ENCODE data around the gene TM9SF4.

Gene TM9SF4

DNA sequence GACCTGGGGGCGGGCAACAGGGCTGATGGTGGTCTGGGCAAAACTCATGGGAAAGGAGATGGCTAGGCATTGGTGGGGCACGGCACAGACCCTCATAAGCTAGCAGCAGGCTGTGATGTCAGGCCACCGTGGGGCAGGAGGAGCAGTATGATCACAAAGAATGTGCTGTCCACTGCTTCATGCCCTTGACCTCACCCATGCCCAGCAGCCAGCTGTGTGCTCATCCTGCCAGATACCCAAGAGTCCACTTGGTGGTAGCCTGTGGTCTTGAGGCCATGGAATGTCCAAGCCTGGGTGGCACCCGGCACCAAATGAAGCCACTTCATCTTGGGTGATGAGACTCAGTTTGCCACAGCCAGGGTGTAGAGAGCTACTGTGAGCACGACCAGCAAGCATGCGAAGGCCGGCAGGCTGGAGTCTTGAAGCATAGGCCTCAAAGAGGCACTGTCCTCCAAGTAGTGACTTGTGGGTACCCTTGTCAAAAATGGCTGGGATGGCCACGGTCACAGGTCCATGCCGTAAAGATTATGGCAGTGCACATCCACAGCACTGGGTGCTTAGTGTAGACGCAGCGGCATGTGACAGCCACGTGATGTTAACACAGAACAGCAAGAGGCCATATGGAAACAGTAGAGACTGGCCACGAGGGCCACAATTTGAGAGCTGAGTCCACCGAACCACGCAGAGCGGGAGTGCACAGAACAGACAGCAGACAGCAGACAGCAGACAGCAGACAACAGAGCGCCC, 79.0 kb downstream of the TM9SF4 start:
- TF ChIP-seq, protein P1, sequence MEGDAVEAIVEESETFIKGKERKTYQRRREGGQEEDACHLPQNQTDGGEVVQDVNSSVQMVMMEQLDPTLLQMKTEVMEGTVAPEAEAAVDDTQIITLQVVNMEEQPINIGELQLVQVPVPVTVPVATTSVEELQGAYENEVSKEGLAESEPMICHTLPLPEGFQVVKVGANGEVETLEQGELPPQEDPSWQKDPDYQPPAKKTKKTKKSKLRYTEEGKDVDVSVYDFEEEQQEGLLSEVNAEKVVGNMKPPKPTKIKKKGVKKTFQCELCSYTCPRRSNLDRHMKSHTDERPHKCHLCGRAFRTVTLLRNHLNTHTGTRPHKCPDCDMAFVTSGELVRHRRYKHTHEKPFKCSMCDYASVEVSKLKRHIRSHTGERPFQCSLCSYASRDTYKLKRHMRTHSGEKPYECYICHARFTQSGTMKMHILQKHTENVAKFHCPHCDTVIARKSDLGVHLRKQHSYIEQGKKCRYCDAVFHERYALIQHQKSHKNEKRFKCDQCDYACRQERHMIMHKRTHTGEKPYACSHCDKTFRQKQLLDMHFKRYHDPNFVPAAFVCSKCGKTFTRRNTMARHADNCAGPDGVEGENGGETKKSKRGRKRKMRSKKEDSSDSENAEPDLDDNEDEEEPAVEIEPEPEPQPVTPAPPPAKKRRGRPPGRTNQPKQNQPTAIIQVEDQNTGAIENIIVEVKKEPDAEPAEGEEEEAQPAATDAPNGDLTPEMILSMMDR (IDR thresholded peaks at IDR 0.05; ENCODE audit: insufficient read depth, missing control alignments): no peak
- FAIRE-seq (no peak), DNase-seq (ENCODE audit: insufficient read length, low spot score) (no peak)

DNA sequence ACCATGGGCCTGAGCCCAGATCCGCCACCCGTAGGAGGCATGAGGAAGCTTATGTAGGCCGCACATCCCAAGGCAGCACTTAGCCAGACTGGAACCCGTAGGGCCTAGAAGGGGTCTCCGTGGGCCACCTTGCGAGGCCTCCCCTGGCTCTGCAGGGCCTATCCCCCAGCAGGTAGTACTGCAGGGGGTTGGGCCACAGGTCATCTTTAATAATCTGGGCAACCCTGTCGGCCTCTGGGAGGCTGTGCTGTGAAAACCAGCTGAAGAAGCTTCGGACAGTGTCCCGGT, 79.6 kb downstream of the TM9SF4 start:
- FAIRE-seq (no peak), DNase-seq (ENCODE audit: insufficient read length, low spot score) (no peak)
- TF ChIP-seq, protein P1 (IDR thresholded peaks at IDR 0.05; ENCODE audit: insufficient read depth, missing control alignments): no peak

DNA sequence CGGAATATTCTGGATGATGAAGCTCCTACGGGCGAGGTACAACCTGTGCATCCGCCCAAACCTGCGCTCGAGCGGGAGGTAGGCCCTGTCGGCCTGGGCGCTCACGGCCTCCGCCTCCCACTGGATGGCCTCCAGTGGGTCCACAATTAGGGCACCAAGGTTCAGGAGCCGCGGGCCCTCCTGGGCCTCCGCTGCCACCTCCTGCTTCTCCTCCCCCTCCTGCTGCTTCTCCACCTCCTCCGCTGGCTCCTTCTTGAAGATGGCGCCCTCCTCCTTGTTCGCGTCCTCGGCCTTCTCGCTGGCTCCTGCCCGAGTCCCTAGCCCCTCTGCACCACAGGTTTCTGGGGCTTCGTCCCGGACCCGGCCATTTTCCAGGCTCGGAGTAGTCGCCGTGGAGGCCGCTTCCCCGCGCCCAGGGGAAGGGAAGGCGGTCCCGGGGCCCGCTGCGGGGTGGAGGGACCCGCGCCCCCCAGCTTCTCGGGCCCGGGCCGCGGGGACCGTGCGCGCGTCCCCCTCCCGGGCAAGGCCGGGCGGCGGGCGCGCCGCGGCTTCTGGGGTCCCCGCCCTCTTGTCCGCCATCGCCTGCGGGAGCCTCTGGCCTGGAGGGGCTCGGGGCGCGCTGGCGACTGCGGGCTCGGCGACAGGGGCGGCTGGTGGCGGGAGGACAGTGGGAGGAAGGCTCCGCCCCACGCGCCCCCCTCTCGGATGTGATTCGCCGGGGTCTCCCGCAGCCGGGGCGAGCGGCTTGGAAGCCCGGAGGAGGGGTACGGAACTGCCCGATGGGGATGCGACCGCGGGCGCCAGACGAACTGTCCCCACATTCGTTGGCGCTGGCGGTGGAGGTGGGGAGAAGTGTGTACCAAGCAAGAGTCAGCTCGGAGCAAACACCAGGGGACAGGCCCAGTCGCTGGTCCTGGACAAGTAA, 80.4 kb downstream of the TM9SF4 start:
- FAIRE-seq: no peak
- peak; percentile 40 for DNase-seq (ENCODE audit: insufficient read length, low spot score)
- TF ChIP-seq, protein P1 (IDR thresholded peaks at IDR 0.05; ENCODE audit: insufficient read depth, missing control alignments): no peak

DNA sequence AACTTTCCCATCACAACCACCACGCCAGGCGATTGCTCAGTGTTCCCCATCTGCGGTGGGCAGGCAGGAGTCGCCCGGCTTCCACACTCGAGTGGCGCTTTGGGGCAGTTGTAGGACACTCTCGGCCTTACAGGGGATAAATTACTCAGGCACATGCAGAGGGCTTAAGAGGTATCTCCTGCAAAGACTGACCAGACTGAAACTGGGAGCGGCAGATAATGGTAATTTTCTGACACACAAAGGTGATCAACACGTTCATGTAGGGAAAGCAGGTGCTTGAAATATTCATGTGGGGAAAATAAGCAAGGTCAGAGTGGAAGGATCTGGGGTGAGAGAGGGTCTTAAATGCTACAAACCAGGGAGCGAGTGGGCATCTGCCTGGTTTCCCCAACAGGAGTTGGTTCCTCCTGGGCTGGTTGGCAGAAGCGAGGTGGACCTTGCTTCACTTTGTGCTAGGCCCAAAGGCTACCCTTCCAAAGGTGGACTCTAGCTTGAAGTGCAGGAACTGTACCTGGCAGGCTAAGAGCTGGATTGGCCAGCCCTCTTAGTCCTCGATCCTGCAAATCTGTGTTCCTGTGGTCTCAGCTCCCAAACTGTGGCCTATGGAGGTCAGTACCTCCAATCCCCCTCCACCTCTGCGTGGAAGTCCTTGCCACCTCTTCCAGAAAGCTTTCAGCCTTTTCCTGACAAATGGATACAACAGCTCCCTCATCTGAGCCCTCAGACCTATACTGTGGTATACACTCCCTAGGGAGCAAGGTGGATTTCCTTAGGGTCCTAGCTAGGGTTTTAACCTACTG, 81.3 kb downstream of the TM9SF4 start:
- TF ChIP-seq, protein P1 (IDR thresholded peaks at IDR 0.05; ENCODE audit: insufficient read depth, missing control alignments): no peak
- DNase-seq (ENCODE audit: insufficient read length, low spot score) (no peak), FAIRE-seq (no peak)

DNA sequence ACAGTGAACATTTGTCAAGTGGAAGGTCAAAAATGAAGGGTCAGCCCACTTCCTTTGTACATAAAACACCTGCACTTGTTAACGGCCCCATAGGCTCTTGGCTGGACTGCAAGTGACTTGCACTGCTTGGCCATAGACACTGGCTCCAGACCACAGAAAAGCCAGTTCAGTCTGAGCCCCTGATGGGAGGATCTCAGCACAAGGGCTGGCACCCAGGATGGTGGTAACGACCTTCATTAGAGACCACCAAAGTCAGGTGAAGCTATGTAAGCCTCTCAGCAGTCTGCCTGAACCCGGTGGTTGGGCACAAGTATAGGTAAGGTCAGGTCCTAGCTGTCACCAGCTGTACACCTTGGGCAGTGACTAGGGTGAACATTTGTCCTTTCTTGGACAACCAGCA, 81.9 kb downstream of the TM9SF4 start:
- no peak for DNase-seq (ENCODE audit: insufficient read length, low spot score)
- FAIRE-seq: no peak
- TF ChIP-seq, protein P1 (IDR thresholded peaks at IDR 0.05; ENCODE audit: insufficient read depth, missing control alignments): no peak

DNA sequence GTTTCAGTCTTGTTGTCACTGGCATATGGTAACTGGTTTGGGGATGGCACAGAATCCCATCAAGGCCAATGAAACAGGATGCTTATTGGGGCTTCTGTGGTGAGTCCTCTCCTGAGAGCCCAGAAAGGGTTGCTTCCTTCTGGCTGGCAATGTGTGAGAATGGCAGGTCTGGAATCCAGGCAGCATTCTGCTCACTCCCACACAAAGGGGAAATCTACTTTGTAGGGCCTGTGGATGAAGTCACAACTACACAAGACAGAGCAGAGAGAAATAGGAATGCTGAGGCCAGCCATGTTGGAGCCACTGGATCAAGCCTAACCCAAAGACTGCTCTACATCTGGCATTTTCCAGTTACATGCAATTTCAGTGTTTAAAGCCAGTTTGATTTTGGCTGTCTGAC, 82.4 kb downstream of the TM9SF4 start:
- no peak for DNase-seq (ENCODE audit: insufficient read length, low spot score)
- TF ChIP-seq, protein P1 (IDR thresholded peaks at IDR 0.05; ENCODE audit: insufficient read depth, missing control alignments): no peak
- FAIRE-seq: no peak
